Activated T-cell treated with anti-CD3 and anti-CD28 coated beads for 4 hours (primary cell): Measurements from ENCODE around the gene TRAPPC8.

Experiments used
- DNase-seq: peaks from one replicate; pipeline ENCODE4 v3.0.0-alpha.2; 2020

The TRAPPC8 gene

GRCh38 chr18:31791817-31792579 lies 150.9 kb downstream of the TRAPPC8 start:
- DNase-seq: no peak

DNA sequence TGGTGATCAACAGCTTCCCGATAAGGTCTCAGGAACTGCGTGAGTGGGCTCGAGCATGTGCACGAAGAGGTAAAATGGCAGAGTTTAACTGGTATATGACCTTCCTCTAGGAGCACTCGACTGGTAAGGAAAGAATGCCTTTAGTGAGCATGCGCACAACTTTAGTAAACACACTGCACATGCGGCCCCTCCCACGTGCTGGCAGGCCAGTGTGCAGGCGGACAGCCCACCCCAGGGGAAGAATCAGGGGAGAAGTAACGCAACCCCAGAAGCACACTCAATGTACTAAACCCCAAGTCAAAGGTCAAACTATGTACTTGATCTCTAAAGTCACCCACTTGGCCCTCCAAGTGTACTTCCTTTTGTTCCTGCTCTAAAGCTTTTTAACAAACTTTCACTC lies 153.5 kb downstream of the TRAPPC8 start:
- no peak for DNase-seq

DNA sequence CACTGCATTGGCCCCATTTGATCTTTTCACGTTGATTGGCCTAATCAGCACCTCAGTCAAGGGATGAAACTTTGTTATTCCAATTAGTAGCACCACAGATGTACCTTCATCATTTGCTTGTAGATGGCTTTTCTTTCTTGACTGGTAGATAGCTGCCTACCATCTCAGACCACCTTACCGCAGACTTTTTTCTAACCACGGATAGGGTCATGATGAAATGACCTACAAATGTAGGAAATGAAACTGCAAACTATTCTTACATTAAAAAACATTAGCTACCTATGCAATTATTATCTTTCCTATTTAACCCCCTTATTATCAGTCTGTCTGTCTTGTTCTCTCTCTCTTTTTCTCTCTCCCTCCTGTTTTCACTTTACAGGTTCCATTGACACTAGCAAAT lies 159.9 kb downstream of the TRAPPC8 start:
- no peak for DNase-seq
